Measurements from ENCODE around the gene CDPF1.

- TF ChIP-seq, protein P1, sequence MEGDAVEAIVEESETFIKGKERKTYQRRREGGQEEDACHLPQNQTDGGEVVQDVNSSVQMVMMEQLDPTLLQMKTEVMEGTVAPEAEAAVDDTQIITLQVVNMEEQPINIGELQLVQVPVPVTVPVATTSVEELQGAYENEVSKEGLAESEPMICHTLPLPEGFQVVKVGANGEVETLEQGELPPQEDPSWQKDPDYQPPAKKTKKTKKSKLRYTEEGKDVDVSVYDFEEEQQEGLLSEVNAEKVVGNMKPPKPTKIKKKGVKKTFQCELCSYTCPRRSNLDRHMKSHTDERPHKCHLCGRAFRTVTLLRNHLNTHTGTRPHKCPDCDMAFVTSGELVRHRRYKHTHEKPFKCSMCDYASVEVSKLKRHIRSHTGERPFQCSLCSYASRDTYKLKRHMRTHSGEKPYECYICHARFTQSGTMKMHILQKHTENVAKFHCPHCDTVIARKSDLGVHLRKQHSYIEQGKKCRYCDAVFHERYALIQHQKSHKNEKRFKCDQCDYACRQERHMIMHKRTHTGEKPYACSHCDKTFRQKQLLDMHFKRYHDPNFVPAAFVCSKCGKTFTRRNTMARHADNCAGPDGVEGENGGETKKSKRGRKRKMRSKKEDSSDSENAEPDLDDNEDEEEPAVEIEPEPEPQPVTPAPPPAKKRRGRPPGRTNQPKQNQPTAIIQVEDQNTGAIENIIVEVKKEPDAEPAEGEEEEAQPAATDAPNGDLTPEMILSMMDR (conservative IDR thresholded peaks at IDR 0.05; ENCODE audit: low read depth, low read length): no peak
- no peak for TF ChIP-seq MXI1 (IDR thresholded peaks at IDR 0.05; ENCODE audit: borderline replicate concordance, low read depth, low read length)
- no peak for TF ChIP-seq POLR2A (IDR thresholded peaks at IDR 0.05; ENCODE audit: low read depth, low read length)
- TF ChIP-seq BHLHE40 (IDR thresholded peaks at IDR 0.05; ENCODE audit: low read depth, low read length): no peak
- TF ChIP-seq, protein P2, sequence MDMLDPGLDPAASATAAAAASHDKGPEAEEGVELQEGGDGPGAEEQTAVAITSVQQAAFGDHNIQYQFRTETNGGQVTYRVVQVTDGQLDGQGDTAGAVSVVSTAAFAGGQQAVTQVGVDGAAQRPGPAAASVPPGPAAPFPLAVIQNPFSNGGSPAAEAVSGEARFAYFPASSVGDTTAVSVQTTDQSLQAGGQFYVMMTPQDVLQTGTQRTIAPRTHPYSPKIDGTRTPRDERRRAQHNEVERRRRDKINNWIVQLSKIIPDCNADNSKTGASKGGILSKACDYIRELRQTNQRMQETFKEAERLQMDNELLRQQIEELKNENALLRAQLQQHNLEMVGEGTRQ (IDR thresholded peaks at IDR 0.05; ENCODE audit: low read depth, low read length): no peak
- TF ChIP-seq SMC3 (IDR thresholded peaks at IDR 0.05; ENCODE audit: low read depth, low read length): no peak
- no peak for TF ChIP-seq CEBPB (IDR thresholded peaks at IDR 0.05; ENCODE audit: low read depth, low read length)
- no peak for TF ChIP-seq RFX5 (IDR thresholded peaks at IDR 0.05; ENCODE audit: low read depth, low read length)
Observed at GRCh38 chr22:46220921-46221320, 29.2 kb downstream of the CDPF1 start.
